ELF-1 (cell line): ENCODE results near the gene C13orf46.
A peak's percentile ranks its signal among the peaks of the same experiment; 100 is the strongest.

Experiments used
- DNase-seq: peaks from one replicate; pipeline ENCODE4 v3.0.0-alpha.2; 2016; ENCODE audit warnings: low read depth, low spot score

The C13orf46 gene

GRCh38 chr13:113907635-113908617 is 66.0 kb downstream of the C13orf46 start:
- peak; percentile 37 for DNase-seq

GRCh38 chr13:113906571-113906970 is 67.3 kb downstream of the C13orf46 start:
- no peak for DNase-seq

GRCh38 chr13:113905942-113906341 is 67.9 kb downstream of the C13orf46 start:
- no peak for DNase-seq

- DNase-seq = no peak
Measured at GRCh38 chr13:113905018-113905417, 68.9 kb downstream of the C13orf46 start.

GRCh38 chr13:113904411-113904810 is 69.5 kb downstream of the C13orf46 start:
- DNase-seq = peak; percentile 69

GRCh38 chr13:113903912-113904311 is 70.0 kb downstream of the C13orf46 start:
- DNase-seq = no peak
